RPMI7951 (cell line): ENCODE measurements around the gene CABP5. TPM values are rescaled to one million over a fixed set of nuclear protein-coding genes. Genes with fewer than 3 reads are reported as not detected.

Experiments
- DNase-seq: peaks from one replicate; pipeline ENCODE4 v3.0.0-alpha.2; 2012; ENCODE audit warnings: low read depth
- total RNA-seq: library from RNA; depleted of rRNA; stranded (reverse); fragments of >200 nt; shearing (Covaris generic); gene quantifications from 2 replicates; pipeline ENCODE4 v1.2.3, GENCODE V29; 2014; rRNA removed

Gene CABP5
- total RNA-seq, 1 experiment from 2014 or later = not detected

DNA sequence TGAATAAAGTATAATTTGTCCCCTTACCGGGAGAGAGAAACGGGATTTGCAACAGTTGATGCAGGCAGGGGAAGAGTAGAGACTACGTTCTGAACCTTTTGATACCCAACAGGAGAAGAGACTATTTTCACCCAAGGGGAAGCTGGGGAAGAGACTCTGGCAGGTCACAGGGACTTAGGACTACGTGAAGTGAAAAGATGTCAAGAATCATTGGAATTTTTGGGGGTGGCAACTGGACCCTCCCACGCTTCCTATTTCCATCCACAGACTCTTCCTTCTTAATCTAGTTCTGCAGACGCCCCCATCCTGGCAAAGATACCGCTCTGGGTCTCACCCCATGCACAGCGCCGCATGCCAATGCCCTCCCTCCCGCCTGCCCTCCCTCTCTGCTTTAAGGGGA, 13.8 kb downstream of the CABP5 start:
- no peak for DNase-seq

DNA sequence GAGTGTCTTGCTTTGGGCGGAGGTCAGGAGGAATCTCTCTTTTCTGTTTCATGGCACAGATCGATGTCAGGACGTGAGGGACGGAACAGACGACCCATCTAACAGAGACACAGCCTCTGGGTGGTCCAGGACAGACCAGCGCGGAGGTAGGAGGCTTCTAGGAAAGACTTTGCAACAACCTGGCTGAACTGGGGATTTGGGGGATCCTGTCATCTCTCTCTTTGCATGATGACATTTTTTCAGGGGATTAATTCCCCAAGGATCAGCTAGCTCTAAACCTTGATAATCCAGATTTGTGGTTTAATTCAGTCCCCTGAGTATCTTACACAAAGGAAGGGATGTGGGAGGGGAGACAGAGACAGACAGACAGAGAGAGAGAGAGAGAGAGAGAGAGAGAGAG, 14.4 kb downstream of the CABP5 start:
- DNase-seq = no peak

DNA sequence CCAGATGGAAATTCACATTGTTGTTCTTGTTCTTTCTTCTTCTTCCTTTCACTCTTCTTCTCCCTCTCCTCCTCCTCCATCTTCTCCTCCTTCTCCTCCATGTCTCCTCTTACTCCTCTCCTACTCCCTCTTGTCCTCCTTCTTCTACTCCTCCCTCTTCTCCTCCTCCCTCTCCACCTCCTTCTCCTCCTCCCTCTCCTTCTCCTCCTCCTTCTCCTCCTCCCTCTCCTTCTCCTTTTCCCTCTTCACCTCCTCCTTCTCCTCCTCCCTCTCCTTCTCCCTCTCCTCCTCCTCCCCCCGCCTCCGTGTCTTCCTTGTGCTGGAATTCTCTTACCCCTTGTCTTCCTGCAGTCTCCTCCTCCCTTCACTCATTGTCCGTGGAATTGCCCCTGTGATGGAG, 18.4 kb downstream of the CABP5 start:
- no peak for DNase-seq

DNA sequence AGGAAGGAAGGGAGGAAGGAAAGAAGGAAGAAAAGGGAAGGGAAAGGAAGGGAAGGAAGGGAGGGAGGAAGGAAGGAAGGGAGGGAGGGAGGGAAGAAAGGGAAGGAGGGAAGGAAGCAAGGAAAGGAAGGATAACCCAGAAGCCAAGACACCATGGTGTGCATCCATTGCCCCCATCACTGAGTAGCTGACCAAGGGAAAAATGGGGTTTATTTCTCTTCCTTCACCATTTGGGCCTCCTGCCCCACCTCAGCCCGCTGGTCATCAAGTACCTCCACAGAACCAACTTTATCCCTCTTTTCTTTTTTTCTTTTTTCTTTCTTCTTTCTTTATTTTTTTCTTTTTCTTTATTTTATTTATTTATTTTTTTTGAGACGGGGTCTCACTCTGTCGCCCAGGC, 20.4 kb downstream of the CABP5 start:
- DNase-seq = no peak

DNA sequence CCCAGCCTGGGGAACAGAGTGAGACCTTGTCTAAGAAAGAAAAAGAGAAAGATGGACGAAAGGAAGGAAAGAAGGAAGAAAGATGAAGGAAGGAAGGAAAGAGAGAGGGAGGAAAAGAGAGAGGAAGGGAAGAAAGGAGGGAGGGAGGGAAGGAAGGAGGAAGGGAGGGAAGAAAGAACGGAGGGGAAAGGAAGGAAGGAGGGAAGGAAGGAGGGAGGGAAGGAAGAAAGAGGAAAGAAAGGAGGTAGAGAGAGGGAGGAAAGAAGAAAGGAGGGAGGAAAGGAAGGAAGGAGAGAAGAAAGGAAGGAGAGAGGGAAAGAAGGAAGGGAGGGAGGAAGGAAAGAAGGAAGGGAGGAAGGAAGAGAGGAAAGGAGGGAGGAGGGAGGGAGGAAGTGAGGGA, 20.9 kb downstream of the CABP5 start:
- no peak for DNase-seq

DNA sequence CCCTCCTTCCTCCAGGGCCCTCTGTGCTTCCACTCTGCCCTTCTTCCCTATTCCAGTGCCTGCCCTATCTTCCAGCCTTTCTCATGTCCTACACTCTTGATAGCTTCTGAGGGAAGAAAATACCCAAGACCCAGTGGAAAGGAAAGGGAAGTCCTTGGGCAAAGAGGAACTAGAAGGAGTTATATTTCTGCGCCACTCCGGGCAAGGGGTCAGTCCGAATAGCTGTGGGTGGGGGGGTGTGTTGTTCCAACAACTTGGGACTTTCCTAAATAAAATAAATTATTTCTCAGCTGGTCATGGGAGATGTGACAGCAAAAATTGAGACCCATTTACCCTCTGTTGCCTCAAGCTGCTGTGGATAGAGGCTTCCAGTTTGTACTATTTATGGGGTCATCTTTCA, 23.2 kb downstream of the CABP5 start:
- no peak for DNase-seq

DNA sequence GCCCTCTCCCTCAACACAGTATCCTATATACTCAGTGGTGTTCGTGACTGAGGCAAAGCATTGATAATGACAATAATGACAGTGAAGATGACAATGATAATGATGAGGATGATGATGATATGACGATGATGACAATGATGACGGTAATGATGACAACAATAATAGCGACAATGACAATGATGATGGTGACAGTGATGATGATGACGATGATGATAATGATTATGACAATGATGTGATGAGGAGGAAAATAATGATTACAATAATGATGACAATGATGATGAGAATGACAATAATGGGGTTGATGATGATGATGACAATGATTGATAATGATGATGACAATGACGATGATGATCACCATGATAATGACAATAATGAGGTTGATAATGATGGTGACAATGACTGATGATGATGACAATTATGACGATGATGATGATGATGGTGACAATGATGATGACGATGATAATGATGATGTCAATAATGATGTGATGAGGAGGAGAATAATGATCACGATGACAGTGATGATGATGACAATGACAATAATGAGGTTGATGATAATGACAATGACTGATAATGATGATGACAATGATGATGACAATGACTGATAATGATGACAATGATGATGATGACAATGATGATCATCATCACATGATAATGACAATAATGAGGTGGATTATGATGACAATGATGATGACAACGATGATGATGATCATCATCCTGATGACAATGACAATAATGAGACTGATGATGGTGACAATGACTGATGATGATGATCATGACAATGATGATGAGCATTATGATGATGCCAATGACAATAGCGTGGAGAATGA, 32.7 kb downstream of the CABP5 start:
- no peak for DNase-seq

DNA sequence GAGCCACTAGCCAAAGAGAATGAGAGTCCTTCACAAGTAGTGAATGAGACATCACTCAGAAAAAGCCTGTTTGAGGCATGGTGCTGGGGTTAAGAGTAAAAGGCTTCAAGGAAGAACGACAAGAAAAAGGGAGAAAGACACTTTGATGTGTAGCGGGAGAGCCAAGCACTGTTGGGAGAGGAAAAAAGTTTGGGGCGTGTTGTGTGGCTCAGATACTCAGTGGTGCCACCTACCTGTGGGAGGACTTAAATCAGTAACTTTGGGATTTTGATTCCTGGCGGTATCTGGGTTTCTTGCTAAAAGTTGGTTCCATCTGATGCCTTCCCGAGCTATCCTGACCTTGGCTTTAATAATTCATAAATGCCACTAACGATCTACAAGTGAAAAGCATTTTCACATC, 37.1 kb downstream of the CABP5 start:
- DNase-seq = peak; percentile 15

DNA sequence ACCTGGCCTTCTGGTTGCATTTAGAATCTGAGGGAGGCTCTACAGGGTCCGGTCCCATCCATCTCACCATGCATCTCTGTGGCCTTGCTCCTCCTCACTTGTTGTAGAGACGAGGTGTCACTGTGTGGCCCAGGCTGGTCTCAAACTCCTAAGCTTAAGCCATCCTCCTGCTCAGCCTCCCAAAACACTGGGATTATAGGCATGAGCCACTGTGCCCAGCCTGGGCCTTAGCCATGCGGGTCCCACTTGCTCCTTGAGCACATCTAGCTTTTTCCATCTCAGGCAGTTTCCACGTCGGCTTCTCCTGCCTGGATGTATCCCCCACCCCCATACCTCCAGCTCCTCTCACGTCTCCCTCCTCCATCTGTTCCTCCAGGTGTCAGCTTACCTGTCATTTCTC, 39.6 kb downstream of the CABP5 start:
- DNase-seq = no peak

DNA sequence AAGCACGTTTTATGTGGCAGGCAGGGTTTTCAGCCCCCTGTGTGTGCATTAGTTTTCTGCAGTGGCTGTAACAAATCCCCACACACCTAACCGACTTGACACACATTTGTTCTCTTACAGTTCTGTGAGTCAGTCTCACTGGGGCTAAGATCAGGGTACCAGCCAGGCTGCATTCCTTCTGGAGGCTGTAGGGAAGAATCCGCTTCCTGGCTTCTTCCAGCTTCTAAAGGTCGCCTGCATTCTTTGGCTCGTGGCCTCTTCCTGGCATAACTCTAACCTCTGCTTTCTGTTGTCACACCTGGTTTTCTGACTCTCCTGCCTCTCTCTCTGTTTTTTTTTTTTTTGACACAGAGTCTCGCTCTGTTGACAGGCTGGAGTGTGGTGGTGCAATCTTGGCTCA, 43.0 kb downstream of the CABP5 start:
- no peak for DNase-seq

DNA sequence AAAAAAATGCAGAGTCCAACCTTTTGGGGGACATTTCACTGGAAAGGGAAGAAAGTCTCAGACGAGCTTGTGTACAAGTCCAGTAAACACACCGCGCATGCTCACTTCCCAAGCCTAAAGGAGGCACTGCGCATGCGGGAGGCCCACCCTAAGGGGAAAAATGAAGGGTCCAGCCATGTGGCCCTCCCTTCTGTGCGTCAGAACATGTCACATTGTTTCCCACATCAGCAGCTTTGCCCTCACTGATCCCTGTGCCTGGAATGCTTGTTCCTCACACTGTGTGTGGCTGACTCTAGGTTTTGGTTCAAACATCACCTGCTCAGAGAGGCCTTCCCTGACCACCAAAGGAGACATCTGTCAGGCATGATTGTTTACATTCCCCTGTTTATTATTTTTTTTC, 45.1 kb downstream of the CABP5 start:
- no peak for DNase-seq

DNA sequence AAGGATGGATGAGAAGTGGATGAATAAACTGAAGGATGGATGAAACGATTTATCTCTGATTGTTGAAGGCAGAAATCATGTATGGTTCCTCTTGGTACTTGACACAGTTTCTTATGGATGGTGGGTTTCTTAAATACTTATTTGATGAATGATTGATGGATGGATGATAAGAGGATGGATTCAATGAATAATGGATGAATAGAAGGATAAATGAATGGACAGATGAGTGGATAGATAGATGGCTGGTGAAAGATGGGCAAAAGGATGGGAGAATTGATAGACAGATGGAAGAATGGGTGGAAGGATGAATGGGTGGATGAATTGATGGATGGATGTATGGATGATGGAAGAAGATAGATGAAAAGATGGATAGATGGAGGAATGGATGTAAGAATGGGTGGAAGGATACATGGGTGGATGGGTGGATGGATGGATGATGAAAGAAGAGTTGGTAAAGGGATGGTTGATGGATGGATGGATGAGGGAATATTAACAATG, 47.6 kb downstream of the CABP5 start:
- DNase-seq = no peak

DNA sequence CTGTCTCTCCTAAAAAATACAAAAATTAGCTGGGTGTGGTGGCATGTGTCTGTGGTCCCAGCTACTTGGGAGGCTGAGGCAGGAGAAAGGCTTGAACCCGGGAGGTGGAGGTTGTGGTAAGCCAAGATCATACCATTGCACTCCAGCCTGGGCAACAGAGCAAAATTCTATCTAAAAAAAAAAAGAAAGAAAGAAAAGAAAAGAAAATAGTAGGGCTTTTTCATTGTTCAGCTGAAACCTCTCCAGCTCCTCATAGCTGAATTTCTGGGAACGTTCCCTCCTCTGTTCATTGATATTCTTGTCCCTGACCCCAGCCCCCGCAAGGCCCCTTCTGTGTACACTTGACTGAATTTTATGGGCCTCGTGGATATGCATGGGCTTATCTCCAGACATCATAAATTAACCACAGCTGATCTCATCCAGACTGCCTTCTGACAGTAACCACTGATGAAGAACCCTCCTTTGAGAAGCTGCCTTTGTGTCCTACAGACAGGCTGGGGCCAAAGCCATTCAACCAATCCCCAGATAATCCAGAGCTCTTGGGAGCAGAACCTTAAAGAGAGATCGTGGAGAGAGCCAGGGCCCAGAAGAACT, 49.6 kb downstream of the CABP5 start, which contains the start of gene ELSPBP1:
Gene ELSPBP1 (plus strand): TSS at position 424 of the 594 bp plus-strand sequence. CDS start 14,036 bp downstream, outside the sequence.
- peak; percentile 13 for DNase-seq

DNA sequence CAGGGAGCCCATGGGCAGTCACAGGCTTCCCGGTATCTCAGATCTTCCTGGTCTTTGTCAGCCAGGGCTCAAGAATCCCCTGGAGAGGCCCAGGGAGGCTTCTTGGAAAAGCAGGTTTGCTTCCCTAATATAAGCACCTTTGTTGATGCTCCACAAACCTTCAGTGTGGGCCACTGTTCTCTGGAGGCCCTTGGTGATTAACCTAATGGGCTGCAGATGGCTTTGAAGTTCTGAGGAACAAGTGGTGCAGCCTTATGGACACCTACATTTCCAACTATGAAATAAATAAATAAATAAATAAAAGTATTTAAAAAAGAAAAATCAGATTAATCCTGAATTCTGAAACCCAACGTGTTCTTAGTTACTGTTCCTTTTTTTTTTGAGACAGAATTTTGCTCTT, 51.8 kb downstream of the CABP5 start, which contains the start of gene BSPH1:
Gene BSPH1 (minus strand): TSS at position 101 of the 400 bp plus-strand sequence. CDS start 89 bp downstream, at position 12.
- DNase-seq = no peak

DNA sequence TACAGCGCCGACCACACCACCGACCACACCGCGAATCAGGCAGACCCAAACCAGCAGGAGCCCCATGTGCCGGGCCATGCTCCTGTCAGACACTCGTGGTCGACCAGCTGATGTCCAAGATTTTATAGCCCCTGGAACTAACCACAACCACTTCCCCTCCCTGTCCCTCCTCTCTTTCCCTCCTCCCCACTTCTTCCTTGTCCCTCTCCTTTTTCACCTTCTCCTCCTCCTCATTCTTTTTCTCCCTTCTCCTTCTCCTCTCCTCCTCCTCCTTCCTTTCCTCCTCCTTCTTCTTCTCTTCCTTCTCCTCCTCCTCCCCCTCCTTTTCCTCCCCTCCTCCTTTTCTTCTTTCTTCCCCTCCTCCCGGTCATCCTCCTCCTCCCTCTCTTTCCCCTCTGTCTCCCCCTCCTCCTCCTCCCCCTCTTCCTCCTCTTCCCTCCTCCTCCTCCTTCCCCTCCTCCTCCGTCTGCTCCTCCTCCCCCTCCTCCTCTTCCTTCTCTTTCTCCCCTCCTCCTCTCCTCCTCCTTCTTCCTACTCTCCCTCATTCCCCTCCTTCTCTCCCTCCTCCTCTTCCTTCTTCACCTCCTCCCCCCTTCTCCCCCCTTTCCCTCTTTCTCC, 52.6 kb downstream of the CABP5 start:
- no peak for DNase-seq

Other genes starting within 250 kb of the CABP5 start
- not detected in 2 replicates for gene TPRX1, start 239.5 kb downstream of the CABP5 start, total RNA-seq
- gene CRX, start 222.1 kb downstream of the CABP5 start, total RNA-seq = not detected in 2 replicates
- not detected in 2 replicates for gene TPRX2, start 184.8 kb downstream of the CABP5 start, total RNA-seq
- not detected in 2 replicates for gene SULT2A1, start 157.8 kb downstream of the CABP5 start, total RNA-seq
- gene BSPH1, start 51.9 kb downstream of the CABP5 start, total RNA-seq = not detected in 2 replicates
- gene ELSPBP1, start 49.4 kb downstream of the CABP5 start, total RNA-seq = not detected in 2 replicates
- 5.9 and 6.8 TPM in 2 replicates for gene PLA2G4C, start 66.7 kb upstream of the CABP5 start, total RNA-seq
- gene LIG1, start 126.3 kb upstream of the CABP5 start, total RNA-seq = 44.0 and 54.3 TPM in 2 replicates
- gene ZSWIM9, start 126.6 kb upstream of the CABP5 start, total RNA-seq = 1.4 and 2.1 TPM in 2 replicates
- gene CARD8, start 211.8 kb upstream of the CABP5 start, total RNA-seq = 27.2 and 28.1 TPM in 2 replicates
- 0.24 and 0.49 TPM in 2 replicates for gene ZNF114, start 226.0 kb upstream of the CABP5 start, total RNA-seq